ENCODE results near the gene MYRFL.
"Not testable (repeated sequence)": the region's sequence is repeated elsewhere in the genome, so short reads cannot be mapped to it uniquely, and the experiment has no call there.

- not testable (repeated sequence) for TF ChIP-seq EZH2phosphoT487 (IDR thresholded peaks at IDR 0.05; ENCODE audit: low read depth); CTCF (IDR thresholded peaks at IDR 0.05; ENCODE audit: low read depth, low read length)
These were observed 17.7 kb upstream of the MYRFL start for GRCh38 chr12:69807101-69807897.

Measured in OCI-LY3 (cell line).